HEK293 (cell line): ENCODE data around the gene WDCP.

Experiments
- EGR2 ChIP-seq: fragments of 450-650 bp; formaldehyde crosslinking; IDR thresholded peaks from 2 replicates; pipeline ENCODE4 v1.5.1; 2016; ENCODE audit warnings: low read depth, missing biosample characterization, missing genetic modification characterization
- KLF7 ChIP-seq: fragments of 450-650 bp; formaldehyde crosslinking; IDR thresholded peaks from 2 replicates; pipeline ENCODE4 v1.5.1; 2016; ENCODE audit warnings: missing biosample characterization, missing genetic modification characterization, borderline replicate concordance
- MYNN ChIP-seq: fragments of 450-650 bp; formaldehyde crosslinking; IDR thresholded peaks from 2 replicates; pipeline ENCODE4 v1.5.1; 2016; ENCODE audit warnings: missing biosample characterization, missing genetic modification characterization, borderline replicate concordance
- YY2 ChIP-seq: fragments of 450-650 bp; formaldehyde crosslinking; IDR thresholded peaks from 2 replicates; pipeline ENCODE4 v1.5.1; 2016; ENCODE audit warnings: missing biosample characterization, missing genetic modification characterization
- ZNF10 ChIP-seq: fragments of 450-650 bp; formaldehyde crosslinking; IDR thresholded peaks from 2 replicates; pipeline ENCODE4 v1.5.1; 2017; ENCODE audit warnings: missing biosample characterization, missing genetic modification characterization
- ZNF114 ChIP-seq: fragments of 450-650 bp; formaldehyde crosslinking; IDR thresholded peaks from 2 replicates; pipeline ENCODE4 v1.5.0; 2017; ENCODE audit warnings: missing biosample characterization, missing genetic modification characterization
- ZNF133 ChIP-seq: fragments of 450-650 bp; formaldehyde crosslinking; IDR thresholded peaks from 2 replicates; pipeline ENCODE4 v1.5.1; 2016; ENCODE audit warnings: missing biosample characterization, missing genetic modification characterization
- ZNF155 ChIP-seq: fragments of 450-650 bp; formaldehyde crosslinking; IDR thresholded peaks from 2 replicates; pipeline ENCODE4 v1.5.1; 2016; ENCODE audit warnings: missing biosample characterization, missing genetic modification characterization
- ZNF16 ChIP-seq: fragments of 450-650 bp; formaldehyde crosslinking; IDR thresholded peaks from 2 replicates; pipeline ENCODE4 v1.5.1; 2016; ENCODE audit warnings: low read depth, missing biosample characterization, missing genetic modification characterization
- ZNF174 ChIP-seq: fragments of 450-650 bp; formaldehyde crosslinking; IDR thresholded peaks from 2 replicates; pipeline ENCODE4 v1.5.0; 2017; ENCODE audit warnings: missing biosample characterization, mild to moderate bottlenecking, missing genetic modification characterization
- ZNF175 ChIP-seq: fragments of 450-650 bp; formaldehyde crosslinking; IDR thresholded peaks from 2 replicates; pipeline ENCODE4 v1.5.1; 2016; ENCODE audit warnings: missing biosample characterization, missing genetic modification characterization
- ZNF302 ChIP-seq: fragments of 450-650 bp; formaldehyde crosslinking; IDR thresholded peaks from 2 replicates; pipeline ENCODE4 v1.5.1; 2016; ENCODE audit warnings: missing biosample characterization, missing genetic modification characterization, low read depth
- ZNF335 ChIP-seq: fragments of 450-650 bp; formaldehyde crosslinking; conservative IDR thresholded peaks from 2 replicates; pipeline ENCODE4 v1.5.1; 2016; ENCODE audit warnings: missing biosample characterization, missing genetic modification characterization
- ZNF350 ChIP-seq: fragments of 450-650 bp; formaldehyde crosslinking; IDR thresholded peaks from 2 replicates; pipeline ENCODE4 v1.5.0; 2017; ENCODE audit warnings: missing biosample characterization, mild to moderate bottlenecking, missing genetic modification characterization
- ZNF354C ChIP-seq: fragments of 450-650 bp; formaldehyde crosslinking; IDR thresholded peaks from 2 replicates; pipeline ENCODE4 v1.5.1; 2016; ENCODE audit warnings: missing biosample characterization, missing genetic modification characterization, low read depth, borderline replicate concordance
- ZNF37A ChIP-seq: fragments of 450-650 bp; IDR thresholded peaks from 2 replicates; pipeline ENCODE4 v1.5.1; 2018; ENCODE audit warnings: missing biosample characterization, missing genetic modification characterization
- ZNF404 ChIP-seq: fragments of 450-650 bp; formaldehyde crosslinking; IDR thresholded peaks from 2 replicates; pipeline ENCODE4 v1.5.1; 2017; ENCODE audit warnings: missing biosample characterization, missing genetic modification characterization
- ZNF416 ChIP-seq: fragments of 450-650 bp; formaldehyde crosslinking; IDR thresholded peaks from 2 replicates; pipeline ENCODE4 v1.5.1; 2016; ENCODE audit warnings: missing biosample characterization, missing genetic modification characterization
- ZNF501 ChIP-seq: fragments of 450-650 bp; formaldehyde crosslinking; IDR thresholded peaks from 2 replicates; pipeline ENCODE4 v1.5.1; 2016; ENCODE audit warnings: missing biosample characterization, missing genetic modification characterization
- ZNF624 ChIP-seq: fragments of 450-650 bp; formaldehyde crosslinking; IDR thresholded peaks from 2 replicates; pipeline ENCODE4 v1.5.1; 2017; ENCODE audit warnings: missing biosample characterization, missing genetic modification characterization
- ZNF626 ChIP-seq: fragments of 450-650 bp; sonication (Bioruptor Pico); formaldehyde crosslinking; IDR thresholded peaks from 2 replicates; pipeline ENCODE4 v1.5.1; 2018; ENCODE audit warnings: missing biosample characterization, missing genetic modification characterization, inconsistent platforms
- ZNF629 ChIP-seq: fragments of 450-650 bp; formaldehyde crosslinking; IDR thresholded peaks from 2 replicates; pipeline ENCODE4 v1.5.1; 2017; ENCODE audit warnings: missing biosample characterization, missing genetic modification characterization
- ZNF664 ChIP-seq: fragments of 450-650 bp; formaldehyde crosslinking; IDR thresholded peaks from 2 replicates; pipeline ENCODE4 v1.5.1; 2016; ENCODE audit warnings: missing biosample characterization, missing genetic modification characterization
- ZNF747 ChIP-seq: fragments of 450-650 bp; formaldehyde crosslinking; IDR thresholded peaks from 2 replicates; pipeline ENCODE4 v1.5.1; 2016; ENCODE audit warnings: missing biosample characterization, missing genetic modification characterization
- ZNF76 ChIP-seq: fragments of 450-650 bp; formaldehyde crosslinking; IDR thresholded peaks from 2 replicates; pipeline ENCODE4; 2016; ENCODE audit warnings: low read depth, missing biosample characterization, missing genetic modification characterization, borderline replicate concordance
- ZNF785 ChIP-seq: fragments of 450-650 bp; formaldehyde crosslinking; IDR thresholded peaks from 2 replicates; pipeline ENCODE4 v1.5.1; 2016; ENCODE audit warnings: missing biosample characterization, missing genetic modification characterization
- ZNF791 ChIP-seq: fragments of 450-650 bp; formaldehyde crosslinking; IDR thresholded peaks from 2 replicates; pipeline ENCODE4 v1.5.1; 2016; ENCODE audit warnings: missing biosample characterization, missing genetic modification characterization
- TF ChIP-seq, protein P1 (sequence below): fragments of 450-650 bp; formaldehyde crosslinking; IDR thresholded peaks from 2 replicates; pipeline ENCODE4 v1.5.1; 2016; ENCODE audit warnings: missing biosample characterization, missing genetic modification characterization
- TF ChIP-seq, protein P2 (sequence below): fragments of 450-650 bp; formaldehyde crosslinking; IDR thresholded peaks from 2 replicates; pipeline ENCODE4 v1.5.1; 2016; ENCODE audit warnings: missing biosample characterization, missing genetic modification characterization
- TF ChIP-seq, protein P3 (sequence below): fragments of 450-650 bp; formaldehyde crosslinking; conservative IDR thresholded peaks from 2 replicates; pipeline ENCODE4 v1.5.1; 2016; ENCODE audit warnings: low read depth, missing biosample characterization, missing genetic modification characterization
- TF ChIP-seq, protein P4 (sequence below): fragments of 450-650 bp; formaldehyde crosslinking; IDR thresholded peaks from 2 replicates; pipeline ENCODE4 v1.5.1; 2016; ENCODE audit warnings: missing biosample characterization, missing genetic modification characterization
- TF ChIP-seq, protein P5 (sequence below): fragments of 450-650 bp; formaldehyde crosslinking; IDR thresholded peaks from 2 replicates; pipeline ENCODE4 v1.5.1; 2017; ENCODE audit warnings: missing biosample characterization, missing genetic modification characterization

The WDCP gene

DNA sequence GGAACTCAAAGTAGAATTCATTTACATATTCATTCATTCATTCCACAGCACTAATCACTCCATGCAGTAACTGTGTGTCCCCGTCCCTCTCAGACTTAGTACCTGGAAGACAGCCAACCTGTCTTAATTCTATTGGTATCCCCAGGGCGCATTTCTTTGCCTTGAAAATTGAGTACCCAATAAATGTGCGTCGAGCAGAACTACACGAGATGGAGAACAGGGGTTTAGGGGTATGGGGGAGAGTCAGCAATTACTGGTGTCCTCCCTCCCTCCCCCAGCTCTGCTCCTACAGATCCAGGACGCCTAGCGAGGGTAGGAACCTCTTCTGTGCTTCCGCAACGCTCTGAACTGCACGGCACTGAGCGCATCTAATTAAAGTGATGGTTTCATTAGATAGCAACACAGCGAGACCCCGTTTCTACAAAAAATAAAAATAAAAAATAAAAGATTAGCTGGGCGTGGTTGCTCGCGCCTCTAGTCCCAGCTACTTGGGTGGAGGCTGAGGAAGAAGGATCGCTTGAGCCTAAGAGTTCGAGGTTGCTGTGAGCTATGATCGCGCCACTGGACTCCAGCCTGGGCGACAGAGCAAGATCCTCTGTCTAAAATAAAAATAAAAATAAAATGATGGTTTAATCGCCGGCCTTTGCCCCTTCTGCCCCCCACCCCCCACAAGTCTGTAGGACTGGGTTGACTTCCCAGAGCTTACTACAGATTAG lies 1.7 kb upstream of the WDCP start (continued):
- no peak for TF ChIP-seq ZNF174 (tag by site-specific recombination)
- TF ChIP-seq ZNF664 (tag by site-specific recombination): peak; percentile 59; the same call in 1 of the 2 replicates
- TF ChIP-seq EGR2 (tag by site-specific recombination): no peak
- TF ChIP-seq, protein P1, sequence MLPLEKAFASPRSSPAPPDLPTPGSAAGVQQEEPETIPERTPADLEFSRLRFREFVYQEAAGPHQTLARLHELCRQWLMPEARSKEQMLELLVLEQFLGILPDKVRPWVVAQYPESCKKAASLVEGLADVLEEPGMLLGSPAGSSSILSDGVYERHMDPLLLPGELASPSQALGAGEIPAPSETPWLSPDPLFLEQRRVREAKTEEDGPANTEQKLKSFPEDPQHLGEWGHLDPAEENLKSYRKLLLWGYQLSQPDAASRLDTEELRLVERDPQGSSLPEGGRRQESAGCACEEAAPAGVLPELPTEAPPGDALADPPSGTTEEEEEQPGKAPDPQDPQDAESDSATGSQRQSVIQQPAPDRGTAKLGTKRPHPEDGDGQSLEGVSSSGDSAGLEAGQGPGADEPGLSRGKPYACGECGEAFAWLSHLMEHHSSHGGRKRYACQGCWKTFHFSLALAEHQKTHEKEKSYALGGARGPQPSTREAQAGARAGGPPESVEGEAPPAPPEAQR (tag by site-specific recombination): no peak
- TF ChIP-seq ZNF747 (tag by site-specific recombination): no peak
- no peak for TF ChIP-seq ZNF354C
- TF ChIP-seq, protein P2, sequence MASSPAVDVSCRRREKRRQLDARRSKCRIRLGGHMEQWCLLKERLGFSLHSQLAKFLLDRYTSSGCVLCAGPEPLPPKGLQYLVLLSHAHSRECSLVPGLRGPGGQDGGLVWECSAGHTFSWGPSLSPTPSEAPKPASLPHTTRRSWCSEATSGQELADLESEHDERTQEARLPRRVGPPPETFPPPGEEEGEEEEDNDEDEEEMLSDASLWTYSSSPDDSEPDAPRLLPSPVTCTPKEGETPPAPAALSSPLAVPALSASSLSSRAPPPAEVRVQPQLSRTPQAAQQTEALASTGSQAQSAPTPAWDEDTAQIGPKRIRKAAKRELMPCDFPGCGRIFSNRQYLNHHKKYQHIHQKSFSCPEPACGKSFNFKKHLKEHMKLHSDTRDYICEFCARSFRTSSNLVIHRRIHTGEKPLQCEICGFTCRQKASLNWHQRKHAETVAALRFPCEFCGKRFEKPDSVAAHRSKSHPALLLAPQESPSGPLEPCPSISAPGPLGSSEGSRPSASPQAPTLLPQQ (tag by site-specific recombination): no peak
- no peak for TF ChIP-seq ZNF302
- TF ChIP-seq ZNF133: no peak
- TF ChIP-seq ZNF624: no peak
- TF ChIP-seq, protein P3, sequence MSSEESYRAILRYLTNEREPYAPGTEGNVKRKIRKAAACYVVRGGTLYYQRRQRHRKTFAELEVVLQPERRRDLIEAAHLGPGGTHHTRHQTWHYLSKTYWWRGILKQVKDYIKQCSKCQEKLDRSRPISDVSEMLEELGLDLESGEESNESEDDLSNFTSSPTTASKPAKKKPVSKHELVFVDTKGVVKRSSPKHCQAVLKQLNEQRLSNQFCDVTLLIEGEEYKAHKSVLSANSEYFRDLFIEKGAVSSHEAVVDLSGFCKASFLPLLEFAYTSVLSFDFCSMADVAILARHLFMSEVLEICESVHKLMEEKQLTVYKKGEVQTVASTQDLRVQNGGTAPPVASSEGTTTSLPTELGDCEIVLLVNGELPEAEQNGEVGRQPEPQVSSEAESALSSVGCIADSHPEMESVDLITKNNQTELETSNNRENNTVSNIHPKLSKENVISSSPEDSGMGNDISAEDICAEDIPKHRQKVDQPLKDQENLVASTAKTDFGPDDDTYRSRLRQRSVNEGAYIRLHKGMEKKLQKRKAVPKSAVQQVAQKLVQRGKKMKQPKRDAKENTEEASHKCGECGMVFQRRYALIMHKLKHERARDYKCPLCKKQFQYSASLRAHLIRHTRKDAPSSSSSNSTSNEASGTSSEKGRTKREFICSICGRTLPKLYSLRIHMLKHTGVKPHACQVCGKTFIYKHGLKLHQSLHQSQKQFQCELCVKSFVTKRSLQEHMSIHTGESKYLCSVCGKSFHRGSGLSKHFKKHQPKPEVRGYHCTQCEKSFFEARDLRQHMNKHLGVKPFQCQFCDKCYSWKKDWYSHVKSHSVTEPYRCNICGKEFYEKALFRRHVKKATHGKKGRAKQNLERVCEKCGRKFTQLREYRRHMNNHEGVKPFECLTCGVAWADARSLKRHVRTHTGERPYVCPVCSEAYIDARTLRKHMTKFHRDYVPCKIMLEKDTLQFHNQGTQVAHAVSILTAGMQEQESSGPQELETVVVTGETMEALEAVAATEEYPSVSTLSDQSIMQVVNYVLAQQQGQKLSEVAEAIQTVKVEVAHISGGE (tag by site-specific recombination): no peak
- no peak for TF ChIP-seq ZNF37A (tag by site-specific recombination)
- no peak for TF ChIP-seq ZNF626 (tag by site-specific recombination)
- TF ChIP-seq ZNF785: no peak
- TF ChIP-seq ZNF350 (tag by site-specific recombination): no peak
- TF ChIP-seq ZNF404 (tag by site-specific recombination): no peak
- TF ChIP-seq, protein P4, sequence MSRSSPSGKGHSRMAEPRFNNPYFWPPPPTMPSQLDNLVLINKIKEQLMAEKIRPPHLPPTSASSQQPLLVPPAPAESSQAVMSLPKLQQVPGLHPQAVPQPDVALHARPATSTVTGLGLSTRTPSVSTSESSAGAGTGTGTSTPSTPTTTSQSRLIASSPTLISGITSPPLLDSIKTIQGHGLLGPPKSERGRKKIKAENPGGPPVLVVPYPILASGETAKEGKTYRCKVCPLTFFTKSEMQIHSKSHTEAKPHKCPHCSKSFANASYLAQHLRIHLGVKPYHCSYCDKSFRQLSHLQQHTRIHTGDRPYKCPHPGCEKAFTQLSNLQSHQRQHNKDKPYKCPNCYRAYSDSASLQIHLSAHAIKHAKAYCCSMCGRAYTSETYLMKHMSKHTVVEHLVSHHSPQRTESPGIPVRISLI (tag by site-specific recombination): no peak
- TF ChIP-seq ZNF10 (tag by site-specific recombination): no peak
- TF ChIP-seq, protein P5, sequence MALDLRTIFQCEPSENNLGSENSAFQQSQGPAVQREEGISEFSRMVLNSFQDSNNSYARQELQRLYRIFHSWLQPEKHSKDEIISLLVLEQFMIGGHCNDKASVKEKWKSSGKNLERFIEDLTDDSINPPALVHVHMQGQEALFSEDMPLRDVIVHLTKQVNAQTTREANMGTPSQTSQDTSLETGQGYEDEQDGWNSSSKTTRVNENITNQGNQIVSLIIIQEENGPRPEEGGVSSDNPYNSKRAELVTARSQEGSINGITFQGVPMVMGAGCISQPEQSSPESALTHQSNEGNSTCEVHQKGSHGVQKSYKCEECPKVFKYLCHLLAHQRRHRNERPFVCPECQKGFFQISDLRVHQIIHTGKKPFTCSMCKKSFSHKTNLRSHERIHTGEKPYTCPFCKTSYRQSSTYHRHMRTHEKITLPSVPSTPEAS (tag by site-specific recombination): no peak
- TF ChIP-seq MYNN (tag by site-specific recombination): no peak
- TF ChIP-seq ZNF791 (tag by site-specific recombination): no peak
- no peak for TF ChIP-seq YY2 (tag by site-specific recombination)
- no peak for TF ChIP-seq ZNF501
- 0 out of 2 replicates have a peak, but pooled peaks have one; percentile 26 for TF ChIP-seq ZNF629 (tag by site-specific recombination)
- TF ChIP-seq ZNF76 (tag by site-specific recombination): no peak
- TF ChIP-seq ZNF114 (tag by site-specific recombination): no peak
- no peak for TF ChIP-seq ZNF16
- peak; percentile 60 for TF ChIP-seq ZNF335 (tag by site-specific recombination)
- TF ChIP-seq ZNF416 (tag by site-specific recombination): no peak
- no peak for TF ChIP-seq KLF7 (tag by site-specific recombination)
- no peak for TF ChIP-seq ZNF155 (tag by site-specific recombination)
- TF ChIP-seq ZNF175 (tag by site-specific recombination): no peak
